Measurements from ENCODE around the gene CCDC66. TPM values are rescaled to one million over a fixed set of nuclear protein-coding genes. Genes with fewer than 3 reads are reported as not detected.

Gene CCDC66
- total RNA-seq, 4 donors from 2014 or later = 17.2 to 50.8 (median 24.9) TPM

DNA sequence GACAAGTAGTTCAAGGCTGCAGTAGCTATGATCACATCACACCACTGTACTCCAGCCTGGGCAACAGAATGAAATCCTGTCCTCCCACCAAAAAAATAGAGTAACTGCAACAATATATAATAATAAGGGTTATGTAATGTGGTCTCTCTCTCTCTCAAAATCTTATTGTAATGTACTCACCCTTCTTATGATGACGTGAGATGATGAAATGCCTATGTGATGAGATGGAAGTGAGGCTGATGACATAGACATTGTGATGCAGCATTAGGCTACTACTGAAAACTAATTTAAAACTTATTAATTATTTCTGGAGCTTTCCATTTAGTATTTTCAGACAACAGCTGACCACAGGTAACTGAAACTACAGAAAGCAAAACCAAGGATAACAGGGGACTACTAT, 98.7 kb downstream of the CCDC66 start:
- Histone ChIP-seq H3K27ac (no peak overlapping the region), H3K9me3 (no peaks in the 10 kb centered on the region), H3K4me3 (no peak overlapping the region), H3K36me3 (peaks cover 71% of the 10 kb centered on the region), H3K27me3 (no peaks in the 10 kb centered on the region), H3K4me1 (no peaks in the 10 kb centered on the region)
- TF ChIP-seq POLR2A (IDR thresholded peaks at IDR 0.05) (no peak), EP300 (IDR thresholded peaks at IDR 0.05) (no peak), POLR2AphosphoS5 (IDR thresholded peaks at IDR 0.05) (no peak)
- TF ChIP-seq, protein P1, sequence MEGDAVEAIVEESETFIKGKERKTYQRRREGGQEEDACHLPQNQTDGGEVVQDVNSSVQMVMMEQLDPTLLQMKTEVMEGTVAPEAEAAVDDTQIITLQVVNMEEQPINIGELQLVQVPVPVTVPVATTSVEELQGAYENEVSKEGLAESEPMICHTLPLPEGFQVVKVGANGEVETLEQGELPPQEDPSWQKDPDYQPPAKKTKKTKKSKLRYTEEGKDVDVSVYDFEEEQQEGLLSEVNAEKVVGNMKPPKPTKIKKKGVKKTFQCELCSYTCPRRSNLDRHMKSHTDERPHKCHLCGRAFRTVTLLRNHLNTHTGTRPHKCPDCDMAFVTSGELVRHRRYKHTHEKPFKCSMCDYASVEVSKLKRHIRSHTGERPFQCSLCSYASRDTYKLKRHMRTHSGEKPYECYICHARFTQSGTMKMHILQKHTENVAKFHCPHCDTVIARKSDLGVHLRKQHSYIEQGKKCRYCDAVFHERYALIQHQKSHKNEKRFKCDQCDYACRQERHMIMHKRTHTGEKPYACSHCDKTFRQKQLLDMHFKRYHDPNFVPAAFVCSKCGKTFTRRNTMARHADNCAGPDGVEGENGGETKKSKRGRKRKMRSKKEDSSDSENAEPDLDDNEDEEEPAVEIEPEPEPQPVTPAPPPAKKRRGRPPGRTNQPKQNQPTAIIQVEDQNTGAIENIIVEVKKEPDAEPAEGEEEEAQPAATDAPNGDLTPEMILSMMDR (IDR thresholded peaks at IDR 0.05) = no peak
- 85% methylated on average over 1 of the region's 1 CpG for WGBS
- DNase-seq (ENCODE audit: low spot score in 2 of 2) = no peak

DNA sequence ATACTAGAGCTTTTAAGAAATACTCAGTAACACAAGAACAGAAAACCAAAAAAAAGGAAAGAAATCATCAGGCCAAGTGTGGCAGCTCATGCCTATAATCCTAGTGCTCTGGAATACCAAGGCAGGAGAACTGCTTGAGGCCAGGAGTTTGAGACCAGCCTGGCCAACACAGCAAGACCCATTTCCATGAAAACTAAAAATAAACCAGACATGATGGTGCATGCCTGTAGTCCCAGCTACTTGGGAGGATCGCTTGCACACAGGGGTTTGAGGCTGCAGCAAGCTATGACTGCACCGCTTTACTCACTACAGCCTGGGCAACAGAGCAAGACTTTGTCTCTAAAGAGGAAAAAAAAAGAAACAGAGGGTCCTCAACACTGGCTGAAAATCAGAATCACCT, 107.8 kb downstream of the CCDC66 start:
- H3K27me3 ChIP-seq = no peaks in the 10 kb centered on the region
- no peak for DNase-seq (ENCODE audit: low spot score in 2 of 2)
- H3K27ac ChIP-seq = no peak overlapping the region
- no peaks in the 10 kb centered on the region for H3K9me3 ChIP-seq
- peaks cover 3% of the 10 kb centered on the region for H3K4me1 ChIP-seq
- 94% methylated on average over 2 of the region's 2 CpGs for WGBS
- no peak overlapping the region for H3K4me3 ChIP-seq
- peaks cover 93% of the 10 kb centered on the region for H3K36me3 ChIP-seq
- no peak for TF ChIP-seq POLR2A (IDR thresholded peaks at IDR 0.05)
- TF ChIP-seq EP300 (IDR thresholded peaks at IDR 0.05) = no peak
- TF ChIP-seq, protein P1 (IDR thresholded peaks at IDR 0.05) = no peak
- no peak for TF ChIP-seq POLR2AphosphoS5 (IDR thresholded peaks at IDR 0.05)

DNA sequence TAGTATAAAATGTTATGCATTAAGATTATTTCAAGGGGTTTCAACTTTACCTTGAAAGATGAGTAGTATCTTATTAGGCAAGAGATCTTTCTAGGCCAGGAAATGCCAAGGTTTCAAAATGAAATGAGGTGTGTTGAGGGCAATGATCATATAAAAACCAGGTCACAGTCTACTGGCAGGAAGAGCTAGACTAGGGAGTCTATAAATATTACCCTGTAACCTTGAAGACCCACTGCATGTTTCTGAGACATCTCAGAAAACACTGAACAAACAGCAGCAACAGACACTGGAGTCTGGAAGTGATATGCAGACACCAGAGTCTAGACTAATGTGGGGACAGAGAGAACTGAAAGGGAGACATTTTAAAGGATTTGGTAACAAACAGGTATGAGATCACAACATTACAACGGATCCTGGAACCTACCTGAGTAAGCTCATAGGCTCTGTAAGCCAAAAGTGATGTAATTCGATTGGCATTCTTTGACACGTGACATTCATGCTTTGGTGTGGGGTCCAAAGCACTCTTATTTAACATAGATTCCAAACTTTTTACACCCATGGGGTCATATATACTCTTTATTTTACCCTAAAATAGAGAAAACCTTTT, 111.1 kb downstream of the CCDC66 start:
- no peaks in the 10 kb centered on the region for H3K9me3 ChIP-seq
- no peak overlapping the region for H3K4me3 ChIP-seq
- H3K36me3 ChIP-seq = peaks cover 87% of the 10 kb centered on the region
- DNase-seq (ENCODE audit: low spot score in 2 of 2) = no peak
- no peaks in the 10 kb centered on the region for H3K27me3 ChIP-seq
- 63% methylated on average over 3 of the region's 3 CpGs for WGBS
- H3K27ac ChIP-seq = no peak overlapping the region
- H3K4me1 ChIP-seq = peaks cover 3% of the 10 kb centered on the region
- TF ChIP-seq POLR2AphosphoS5 (IDR thresholded peaks at IDR 0.05) = no peak
- TF ChIP-seq POLR2A (IDR thresholded peaks at IDR 0.05) = no peak
- TF ChIP-seq EP300 (IDR thresholded peaks at IDR 0.05) = no peak
- TF ChIP-seq, protein P1 (IDR thresholded peaks at IDR 0.05) = no peak

Other genes starting within 250 kb of the CCDC66 start
- under 1 TPM in 1 of 4 donors, not detected in 3; 0.21 TPM for gene ERC2, start 88.7 kb upstream of the CCDC66 start, total RNA-seq
- 10 to 100 TPM; 40.0 to 81.7 (median 52.4) TPM for gene TASOR, start 126.1 kb downstream of the CCDC66 start, total RNA-seq
- gene ARHGEF3, start 244.8 kb downstream of the CCDC66 start, total RNA-seq = 10 to 100 TPM; 16.3 to 23.0 (median 19.8) TPM